ENCODE data around the gene AUNIP. TPM values are rescaled to one million over a fixed set of nuclear protein-coding genes. Genes with fewer than 3 reads are reported as not detected.
A peak's percentile ranks its signal among the peaks of the same experiment; 100 is the strongest.

Gene AUNIP
- total and polyA plus RNA-seq, 2 experiments from 2014 or later, result 20.9 to 21.9 TPM

GRCh38 chr1:25810341-25811299, 48.6 kb downstream of the AUNIP start:
- Mint-ChIP-seq H3K4me1 (no peaks in the 10 kb centered on the region), H3K9me3 (no peaks in the 10 kb centered on the region), H3K36me3 (ENCODE audit: low read depth) (peaks cover 23% of the 10 kb centered on the region), H3K27me3 (ENCODE audit: insufficient read depth, low read depth, poor library complexity) (peaks cover 12% of the 10 kb centered on the region), H3K27ac (no peak overlapping the region), H3K4me3 (no peak overlapping the region)
- H4K20me1 ChIP-seq (replicated peaks; ENCODE audit: insufficient read depth), result no peaks in the 10 kb centered on the region
- H3K79me2 ChIP-seq (replicated peaks; ENCODE audit: insufficient read depth), result no peaks in the 10 kb centered on the region
- no peak overlapping the region for H3K4me3 ChIP-seq
- DNase-seq (ENCODE audit: low spot score) (peak; percentile 90), ATAC-seq (peak; percentile 83)
- TF ChIP-seq REST (IDR thresholded peaks at IDR 0.05; ENCODE audit: unreplicated experiment) (no peak), EZH2phosphoT487 (IDR thresholded peaks at IDR 0.05; ENCODE audit: unreplicated experiment) (no peak), POLR2AphosphoS5 (IDR thresholded peaks at IDR 0.05; ENCODE audit: low read depth) (no peak), CREB1 (CRISPR knock-in tag; IDR thresholded peaks at IDR 0.05; ENCODE audit: low read depth) (no peak), CTCF (conservative IDR thresholded peaks at IDR 0.05; ENCODE audit: low read depth in 2 of 2) (peak; percentile 87 to 97)
- H3F3A ChIP-seq (replicated peaks; ENCODE audit: low read depth), result no peaks in the 10 kb centered on the region; the same call in 1 of the 2 replicates
- H2AFZ ChIP-seq, result no peak overlapping the region
- H3K4me2 ChIP-seq, result no peak overlapping the region
- H3K27ac ChIP-seq (ENCODE audit: low read depth), result no peak overlapping the region
- no peaks in the 10 kb centered on the region; the same call in 1 of the 2 replicates for H3K4me1 ChIP-seq (ENCODE audit: insufficient read depth)
- H3K27me3 ChIP-seq (ENCODE audit: insufficient read depth), result no peaks in the 10 kb centered on the region
- H3K36me3 ChIP-seq (ENCODE audit: insufficient read depth), result no peaks in the 10 kb centered on the region
- H3K9me2 ChIP-seq (ENCODE audit: insufficient read depth), result no peaks in the 10 kb centered on the region

GRCh38 chr1:25809929-25810328, 49.3 kb downstream of the AUNIP start:
- Mint-ChIP-seq H3K9me3 (no peaks in the 10 kb centered on the region), H3K36me3 (ENCODE audit: low read depth) (peaks cover 20% of the 10 kb centered on the region), H3K4me1 (no peaks in the 10 kb centered on the region), H3K27me3 (ENCODE audit: insufficient read depth, low read depth, poor library complexity) (peaks cover 9% of the 10 kb centered on the region), H3K27ac (no peak overlapping the region), H3K4me3 (no peak overlapping the region)
- H3K9me2 ChIP-seq (ENCODE audit: insufficient read depth), result no peaks in the 10 kb centered on the region
- no peak overlapping the region for H3K4me2 ChIP-seq
- H3K27ac ChIP-seq (ENCODE audit: low read depth), result no peak overlapping the region
- no peaks in the 10 kb centered on the region for H4K20me1 ChIP-seq (replicated peaks; ENCODE audit: insufficient read depth)
- H3K4me3 ChIP-seq, result no peak overlapping the region
- no peaks in the 10 kb centered on the region; the same call in 1 of the 2 replicates for H3F3A ChIP-seq (replicated peaks; ENCODE audit: low read depth)
- H3K79me2 ChIP-seq (replicated peaks; ENCODE audit: insufficient read depth), result no peaks in the 10 kb centered on the region
- TF ChIP-seq STAT1 (IDR thresholded peaks at IDR 0.05; ENCODE audit: unreplicated experiment) (no peak), CTCF (conservative IDR thresholded peaks at IDR 0.05; ENCODE audit: low read depth in 2 of 2) (peak in 1 of 2 experiments; percentile 41; a peak in 2 of 4 replicates), CREB1 (CRISPR knock-in tag; IDR thresholded peaks at IDR 0.05; ENCODE audit: low read depth) (no peak), EZH2phosphoT487 (IDR thresholded peaks at IDR 0.05; ENCODE audit: unreplicated experiment) (no peak), JUNB (IDR thresholded peaks at IDR 0.05; ENCODE audit: unreplicated experiment) (no peak), ZNF331 (CRISPR knock-in tag; IDR thresholded peaks at IDR 0.05; ENCODE audit: low read depth) (no peak), POLR2AphosphoS5 (IDR thresholded peaks at IDR 0.05; ENCODE audit: low read depth) (0 out of 2 replicates have a peak, but pooled peaks have one; percentile 4)
- DNase-seq (ENCODE audit: low spot score) (no peak), ATAC-seq (peak; percentile 33)
- no peak overlapping the region for H2AFZ ChIP-seq
- H3K36me3 ChIP-seq (ENCODE audit: insufficient read depth), result no peaks in the 10 kb centered on the region
- H3K27me3 ChIP-seq (ENCODE audit: insufficient read depth), result no peaks in the 10 kb centered on the region
- H3K4me1 ChIP-seq (ENCODE audit: insufficient read depth), result no peaks in the 10 kb centered on the region; the same call in 1 of the 2 replicates

All from GM23338 (cell line).